WTC11 (cell line): Measurements from ENCODE around the gene CDC6. TPM values are rescaled to one million over a fixed set of nuclear protein-coding genes. Genes with fewer than 3 reads are reported as not detected.

ENCODE experiments used
- ATAC-seq: fragments of 200-7000 bp; cut with Tn5 transposase; 2 replicates; pipeline ENCODE4 v1.10.0; 2021; ENCODE audit warnings: mild to moderate bottlenecking, moderate library complexity
- Bru-seq: library from RNA; stranded (reverse); fragments of 400-500 nt; gene quantifications from one replicate; lab custom pipeline; 2021; lab: Mats Ljungman, UMichigan
- CTCF ChIA-PET: fragments of 300-600 bp; sonication (Branson Sonifier 250); formaldehyde crosslinking; loops from one replicate; lab custom pipeline; 2021; ENCODE audit warnings: antibody characterized with exemption; lab: Charles Lee
- POLR2A ChIA-PET: fragments of 350-600 bp; sonication (Branson Sonifier 250); formaldehyde crosslinking; loops from one replicate; lab custom pipeline; 2021; ENCODE audit warnings: antibody characterized with exemption; lab: Charles Lee
- DNase-seq: peaks from one replicate; pipeline ENCODE4 v3.0.0; 2021; ENCODE audit warnings: low spot score
- H3K27ac Mint-ChIP-seq: 2 replicates; pipeline ENCODE4 v1.8.0; 2021; ENCODE audit warnings: mixed read lengths
- H3K27me3 Mint-ChIP-seq: 2 replicates; pipeline ENCODE4 v1.8.0; 2021; ENCODE audit warnings: low read depth, mild to moderate bottlenecking, moderate library complexity, mixed read lengths
- H3K36me3 Mint-ChIP-seq: 2 replicates; pipeline ENCODE4 v1.8.0; 2021; ENCODE audit warnings: mixed read lengths
- H3K4me1 Mint-ChIP-seq: 2 replicates; pipeline ENCODE4 v1.8.0; 2022; ENCODE audit warnings: mixed read lengths
- H3K4me3 Mint-ChIP-seq: 2 replicates; pipeline ENCODE4 v1.8.0; 2021; ENCODE audit warnings: mild to moderate bottlenecking, moderate library complexity, mixed read lengths
- H3K9me3 Mint-ChIP-seq: 2 replicates; pipeline ENCODE4 v1.8.0; 2021; ENCODE audit warnings: mixed read lengths
- AFF4 ChIP-seq: sonication (generic); formaldehyde crosslinking; IDR thresholded peaks from 2 replicates; pipeline ENCODE4 v1.8.1; 2023; ENCODE audit warnings: mild to moderate bottlenecking, missing genetic modification reagents, borderline replicate concordance
- CREM ChIP-seq: sonication (generic); formaldehyde crosslinking; IDR thresholded peaks from 2 replicates; pipeline ENCODE4 v1.8.1; 2022; ENCODE audit warnings: mild to moderate bottlenecking, missing genetic modification reagents, moderate library complexity
- ERG ChIP-seq: fragments of 250-450 bp; sonication (Bioruptor Pico); IDR thresholded peaks from 2 replicates; pipeline ENCODE4 v1.8.0; 2021; ENCODE audit warnings: mild to moderate bottlenecking
- FOXJ3 ChIP-seq: sonication (generic); formaldehyde crosslinking; IDR thresholded peaks from 2 replicates; pipeline ENCODE4 v1.9.0; 2021; ENCODE audit warnings: missing genetic modification reagents, mild to moderate bottlenecking, borderline replicate concordance
- GABPB1 ChIP-seq: sonication (generic); formaldehyde crosslinking; IDR thresholded peaks from 2 replicates; pipeline ENCODE4 v1.8.1; 2023; ENCODE audit warnings: mild to moderate bottlenecking, missing genetic modification reagents
- IRF1 ChIP-seq: sonication (generic); formaldehyde crosslinking; IDR thresholded peaks from 2 replicates; pipeline ENCODE4 v1.8.0; 2023; ENCODE audit warnings: missing genetic modification reagents
- KAT7 ChIP-seq: sonication (generic); formaldehyde crosslinking; IDR thresholded peaks from 2 replicates; pipeline ENCODE4 v1.8.1; 2023; ENCODE audit warnings: missing genetic modification reagents, mild to moderate bottlenecking, borderline replicate concordance
- SMAD3 ChIP-seq: sonication (generic); formaldehyde crosslinking; IDR thresholded peaks from 2 replicates; pipeline ENCODE4 v1.8.0; 2022; ENCODE audit warnings: missing genetic modification reagents, mild to moderate bottlenecking, borderline replicate concordance
- SMAD4 ChIP-seq: sonication (generic); formaldehyde crosslinking; IDR thresholded peaks from 2 replicates; pipeline ENCODE4 v1.8.0; 2022; ENCODE audit warnings: mild to moderate bottlenecking, missing genetic modification reagents
- TCF7 ChIP-seq: sonication (generic); formaldehyde crosslinking; IDR thresholded peaks from 2 replicates; pipeline ENCODE4 v1.8.0; 2022; ENCODE audit warnings: mild to moderate bottlenecking, low read depth, missing genetic modification reagents, moderate library complexity
- ZNF121 ChIP-seq: sonication (generic); formaldehyde crosslinking; IDR thresholded peaks from 2 replicates; pipeline ENCODE4 v1.8.0; 2023; ENCODE audit warnings: missing genetic modification reagents
- ZNF138 ChIP-seq: sonication (generic); formaldehyde crosslinking; conservative IDR thresholded peaks from 2 replicates; pipeline ENCODE4 v1.8.1; 2022; ENCODE audit warnings: mild to moderate bottlenecking, moderate library complexity, missing genetic modification reagents
- ZNF423 ChIP-seq: fragments of 250-450 bp; sonication (Bioruptor Pico); IDR thresholded peaks from 2 replicates; pipeline ENCODE4 v2.1.2; 2022; ENCODE audit warnings: mild to moderate bottlenecking, moderate library complexity
- long read RNA-seq, 3 experiments: library from RNA in 1 of 3; library from capped mRNA in 1 of 3; library from polyadenylated mRNA in 1 of 3; unstranded in 2 of 3; stranded (forward) in 1 of 3; transcript quantifications; one replicate each; pipeline ENCODE4 v2.0.0, GENCODE V29; 2021
- total RNA-seq: library from RNA; stranded (reverse); gene quantifications from 3 replicates; pipeline ENCODE4 v1.2.3, GENCODE V29; 2021
- TF ChIP-seq, protein P1 (sequence below): sonication (generic); formaldehyde crosslinking; IDR thresholded peaks from 2 replicates; pipeline ENCODE4 v1.8.1; 2023; ENCODE audit warnings: mild to moderate bottlenecking, moderate library complexity, missing genetic modification reagents
- TF ChIP-seq, protein P2 (sequence below): sonication (generic); formaldehyde crosslinking; conservative IDR thresholded peaks from 2 replicates; pipeline ENCODE4 v1.8.1; 2022; ENCODE audit warnings: mild to moderate bottlenecking, missing genetic modification reagents
- TF ChIP-seq, protein P3 (sequence below): sonication (generic); formaldehyde crosslinking; IDR thresholded peaks from 2 replicates; pipeline ENCODE4 v1.8.0; 2022; ENCODE audit warnings: mild to moderate bottlenecking, missing genetic modification reagents
- TF ChIP-seq, protein P4 (sequence below): sonication (generic); formaldehyde crosslinking; IDR thresholded peaks from 2 replicates; pipeline ENCODE4 v1.8.0; 2022; ENCODE audit warnings: mild to moderate bottlenecking, missing genetic modification reagents
- TF ChIP-seq, protein P5 (sequence below): sonication (generic); formaldehyde crosslinking; IDR thresholded peaks from 2 replicates; pipeline ENCODE4 v1.8.0; 2023; ENCODE audit warnings: mild to moderate bottlenecking, missing genetic modification reagents
- TF ChIP-seq, protein P6 (sequence below): sonication (generic); formaldehyde crosslinking; IDR thresholded peaks from 2 replicates; pipeline ENCODE4 v1.8.1; 2022; ENCODE audit warnings: mild to moderate bottlenecking, moderate library complexity, missing genetic modification reagents

The CDC6 gene
- total RNA-seq: 85.9 to 125 TPM (median 87.9 TPM) in 3 replicates
- percentile 95 among the genes with signal in this experiment for Bru-seq, nascent RNA
- long read RNA-seq, experiment 1, full-length matches to known transcripts: 438 of 525 reads
- long read RNA-seq, experiment 1, partial matches to known transcripts: 28 of 525 reads
- long read RNA-seq, experiment 1, other reads (novel, unspliced or antisense): 59 of 525 reads
- long read RNA-seq, experiment 2, full-length matches to known transcripts: 31 of 79 reads
- long read RNA-seq, experiment 2, partial matches to known transcripts: 9 of 79 reads
- long read RNA-seq, experiment 2, other reads (novel, unspliced or antisense): 39 of 79 reads
- long read RNA-seq, experiment 3, full-length matches to known transcripts: 288 of 346 reads
- long read RNA-seq, experiment 3, partial matches to known transcripts: 15 of 346 reads
- long read RNA-seq, experiment 3, other reads (novel, unspliced or antisense): 43 of 346 reads

GRCh38 chr17:40287494-40288369 is at the start of gene CDC6:
CDC6 (plus strand) TSS chr17:40287879; CDS start chr17:40289421, 1,542 bp downstream.
- ATAC-seq: peak; percentile 97
- Mint-ChIP-seq H3K27ac (peak within 1 kb of the TSS; percentile 98), H3K4me3 (peak within 1 kb of the TSS; percentile 98), H3K4me1 (peaks cover 14% of the 10 kb centered on the region), H3K27me3 (no peaks in the 10 kb centered on the region), H3K36me3 (peaks cover 32% of the 10 kb centered on the region), H3K9me3 (no peaks in the 10 kb centered on the region)
- CTCF ChIA-PET: interaction anchor here (0.6 to 13.6 kb wide), 10 partner anchors 30 to 274 kb away, joined by 3 to 82 read pairs (median 4); partner anchors contain the start of genes MSL1 and WIPF2
- peak; percentile 98 for DNase-seq
- POLR2A ChIA-PET: interaction anchor here (0.6 to 2.1 kb wide), 8 partner anchors 21 to 280 kb away, joined by 3 to 7 read pairs (median 3); partner anchors contain the start of genes RARA and WIPF2
- TF ChIP-seq ZNF121 (CRISPR knock-in tag): no peak
- TF ChIP-seq, protein P1, sequence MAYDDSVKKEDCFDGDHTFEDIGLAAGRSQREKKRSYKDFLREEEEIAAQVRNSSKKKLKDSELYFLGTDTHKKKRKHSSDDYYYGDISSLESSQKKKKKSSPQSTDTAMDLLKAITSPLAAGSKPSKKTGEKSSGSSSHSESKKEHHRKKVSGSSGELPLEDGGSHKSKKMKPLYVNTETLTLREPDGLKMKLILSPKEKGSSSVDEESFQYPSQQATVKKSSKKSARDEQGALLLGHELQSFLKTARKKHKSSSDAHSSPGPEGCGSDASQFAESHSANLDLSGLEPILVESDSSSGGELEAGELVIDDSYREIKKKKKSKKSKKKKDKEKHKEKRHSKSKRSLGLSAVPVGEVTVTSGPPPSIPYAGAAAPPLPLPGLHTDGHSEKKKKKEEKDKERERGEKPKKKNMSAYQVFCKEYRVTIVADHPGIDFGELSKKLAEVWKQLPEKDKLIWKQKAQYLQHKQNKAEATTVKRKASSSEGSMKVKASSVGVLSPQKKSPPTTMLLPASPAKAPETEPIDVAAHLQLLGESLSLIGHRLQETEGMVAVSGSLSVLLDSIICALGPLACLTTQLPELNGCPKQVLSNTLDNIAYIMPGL: no peak
- no peak for TF ChIP-seq KAT7 (CRISPR knock-in tag)
- TF ChIP-seq SMAD3: 0 out of 2 replicates have a peak, but pooled peaks have one; percentile 49
- TF ChIP-seq, protein P2, sequence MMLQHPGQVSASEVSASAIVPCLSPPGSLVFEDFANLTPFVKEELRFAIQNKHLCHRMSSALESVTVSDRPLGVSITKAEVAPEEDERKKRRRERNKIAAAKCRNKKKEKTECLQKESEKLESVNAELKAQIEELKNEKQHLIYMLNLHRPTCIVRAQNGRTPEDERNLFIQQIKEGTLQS (CRISPR knock-in tag): no peak
- TF ChIP-seq, protein P3, sequence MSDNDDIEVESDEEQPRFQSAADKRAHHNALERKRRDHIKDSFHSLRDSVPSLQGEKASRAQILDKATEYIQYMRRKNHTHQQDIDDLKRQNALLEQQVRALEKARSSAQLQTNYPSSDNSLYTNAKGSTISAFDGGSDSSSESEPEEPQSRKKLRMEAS (CRISPR knock-in tag): peak; percentile 82
- TF ChIP-seq ZNF138 (CRISPR knock-in tag): no peak
- TF ChIP-seq IRF1: no peak
- TF ChIP-seq ERG (CRISPR knock-in tag): no peak
- no peak for TF ChIP-seq SMAD4
- no peak for TF ChIP-seq CREM (CRISPR knock-in tag)
- TF ChIP-seq, protein P4, sequence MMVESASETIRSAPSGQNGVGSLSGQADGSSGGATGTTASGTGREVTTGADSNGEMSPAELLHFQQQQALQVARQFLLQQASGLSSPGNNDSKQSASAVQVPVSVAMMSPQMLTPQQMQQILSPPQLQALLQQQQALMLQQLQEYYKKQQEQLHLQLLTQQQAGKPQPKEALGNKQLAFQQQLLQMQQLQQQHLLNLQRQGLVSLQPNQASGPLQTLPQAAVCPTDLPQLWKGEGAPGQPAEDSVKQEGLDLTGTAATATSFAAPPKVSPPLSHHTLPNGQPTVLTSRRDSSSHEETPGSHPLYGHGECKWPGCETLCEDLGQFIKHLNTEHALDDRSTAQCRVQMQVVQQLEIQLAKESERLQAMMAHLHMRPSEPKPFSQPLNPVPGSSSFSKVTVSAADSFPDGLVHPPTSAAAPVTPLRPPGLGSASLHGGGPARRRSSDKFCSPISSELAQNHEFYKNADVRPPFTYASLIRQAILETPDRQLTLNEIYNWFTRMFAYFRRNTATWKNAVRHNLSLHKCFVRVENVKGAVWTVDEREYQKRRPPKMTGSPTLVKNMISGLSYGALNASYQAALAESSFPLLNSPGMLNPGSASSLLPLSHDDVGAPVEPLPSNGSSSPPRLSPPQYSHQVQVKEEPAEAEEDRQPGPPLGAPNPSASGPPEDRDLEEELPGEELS (CRISPR knock-in tag): no peak
- TF ChIP-seq ZNF423: no peak
- TF ChIP-seq, protein P5, sequence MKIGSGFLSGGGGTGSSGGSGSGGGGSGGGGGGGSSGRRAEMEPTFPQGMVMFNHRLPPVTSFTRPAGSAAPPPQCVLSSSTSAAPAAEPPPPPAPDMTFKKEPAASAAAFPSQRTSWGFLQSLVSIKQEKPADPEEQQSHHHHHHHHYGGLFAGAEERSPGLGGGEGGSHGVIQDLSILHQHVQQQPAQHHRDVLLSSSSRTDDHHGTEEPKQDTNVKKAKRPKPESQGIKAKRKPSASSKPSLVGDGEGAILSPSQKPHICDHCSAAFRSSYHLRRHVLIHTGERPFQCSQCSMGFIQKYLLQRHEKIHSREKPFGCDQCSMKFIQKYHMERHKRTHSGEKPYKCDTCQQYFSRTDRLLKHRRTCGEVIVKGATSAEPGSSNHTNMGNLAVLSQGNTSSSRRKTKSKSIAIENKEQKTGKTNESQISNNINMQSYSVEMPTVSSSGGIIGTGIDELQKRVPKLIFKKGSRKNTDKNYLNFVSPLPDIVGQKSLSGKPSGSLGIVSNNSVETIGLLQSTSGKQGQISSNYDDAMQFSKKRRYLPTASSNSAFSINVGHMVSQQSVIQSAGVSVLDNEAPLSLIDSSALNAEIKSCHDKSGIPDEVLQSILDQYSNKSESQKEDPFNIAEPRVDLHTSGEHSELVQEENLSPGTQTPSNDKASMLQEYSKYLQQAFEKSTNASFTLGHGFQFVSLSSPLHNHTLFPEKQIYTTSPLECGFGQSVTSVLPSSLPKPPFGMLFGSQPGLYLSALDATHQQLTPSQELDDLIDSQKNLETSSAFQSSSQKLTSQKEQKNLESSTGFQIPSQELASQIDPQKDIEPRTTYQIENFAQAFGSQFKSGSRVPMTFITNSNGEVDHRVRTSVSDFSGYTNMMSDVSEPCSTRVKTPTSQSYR: peak; percentile 82; the same call in 1 of the 2 replicates
- TF ChIP-seq TCF7 (CRISPR knock-in tag): peak; percentile 75; the same call in 1 of the 2 replicates
- TF ChIP-seq AFF4 (CRISPR knock-in tag): 0 out of 2 replicates have a peak, but pooled peaks have one; percentile 33
- no peak for TF ChIP-seq FOXJ3
- peak; percentile 88 for TF ChIP-seq GABPB1 (CRISPR knock-in tag)
- TF ChIP-seq, protein P6, sequence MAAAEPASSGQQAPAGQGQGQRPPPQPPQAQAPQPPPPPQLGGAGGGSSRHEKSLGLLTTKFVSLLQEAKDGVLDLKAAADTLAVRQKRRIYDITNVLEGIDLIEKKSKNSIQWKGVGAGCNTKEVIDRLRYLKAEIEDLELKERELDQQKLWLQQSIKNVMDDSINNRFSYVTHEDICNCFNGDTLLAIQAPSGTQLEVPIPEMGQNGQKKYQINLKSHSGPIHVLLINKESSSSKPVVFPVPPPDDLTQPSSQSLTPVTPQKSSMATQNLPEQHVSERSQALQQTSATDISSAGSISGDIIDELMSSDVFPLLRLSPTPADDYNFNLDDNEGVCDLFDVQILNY (CRISPR knock-in tag): peak; percentile 95
